Measurements from ENCODE around the gene AGAP3. TPM values are rescaled to one million over a fixed set of nuclear protein-coding genes. Genes with fewer than 3 reads are reported as not detected.

AGAP3 gene
- total and polyA plus RNA-seq, 2 donors (not counting 1 experiment from before 2014, with no cell fraction given): 32.9 to 34.2 TPM

DNA sequence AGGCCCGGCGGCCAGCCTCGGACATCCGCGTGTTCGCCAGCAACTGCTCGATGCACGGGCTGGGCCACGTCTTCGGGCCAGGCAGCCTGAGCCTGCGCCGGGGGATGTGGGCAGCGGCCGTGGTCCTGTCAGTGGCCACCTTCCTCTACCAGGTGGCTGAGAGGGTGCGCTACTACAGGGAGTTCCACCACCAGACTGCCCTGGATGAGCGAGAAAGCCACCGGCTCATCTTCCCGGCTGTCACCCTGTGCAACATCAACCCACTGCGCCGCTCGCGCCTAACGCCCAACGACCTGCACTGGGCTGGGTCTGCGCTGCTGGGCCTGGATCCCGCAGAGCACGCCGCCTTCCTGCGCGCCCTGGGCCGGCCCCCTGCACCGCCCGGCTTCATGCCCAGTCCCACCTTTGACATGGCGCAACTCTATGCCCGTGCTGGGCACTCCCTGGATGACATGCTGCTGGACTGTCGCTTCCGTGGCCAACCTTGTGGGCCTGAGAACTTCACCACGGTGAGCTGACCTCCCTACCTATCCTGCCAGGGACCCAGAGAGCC lies 37.3 kb upstream of the AGAP3 start:
- no peak overlapping the region for H3K9ac ChIP-seq (ENCODE audit: insufficient read depth, low read length)
- peaks cover 2% of the 10 kb centered on the region for H3K36me3 ChIP-seq (ENCODE audit: control insufficient read depth, insufficient read depth, low read length)
- H3K79me2 ChIP-seq (ENCODE audit: control insufficient read depth, insufficient read depth, low read length): no peaks in the 10 kb centered on the region
- H3K4me3 ChIP-seq (replicated peaks in 1 of 4; ENCODE audit: control extremely low read depth in 1 of 4, insufficient read depth in 1 of 4, low read depth in 3 of 4, low read length in 4 of 4): no peak overlapping the region
- no peaks in the 10 kb centered on the region for H3K9me3 ChIP-seq (ENCODE audit: control insufficient read depth, insufficient read depth, low read depth, low read length)
- H3K4me1 ChIP-seq (ENCODE audit: control insufficient read depth, extremely low read depth, insufficient read depth, low read length): peaks cover 8% of the 10 kb centered on the region
- no peak overlapping the region for H3K4me2 ChIP-seq (ENCODE audit: extremely low read depth, insufficient read depth, low read length)
- no peak for DNase-seq (ENCODE audit: low read depth in 2 of 2)
- TF ChIP-seq EZH2 (IDR thresholded peaks at IDR 0.05; ENCODE audit: low read length, missing control alignments): no peak
- TF ChIP-seq, protein P1, sequence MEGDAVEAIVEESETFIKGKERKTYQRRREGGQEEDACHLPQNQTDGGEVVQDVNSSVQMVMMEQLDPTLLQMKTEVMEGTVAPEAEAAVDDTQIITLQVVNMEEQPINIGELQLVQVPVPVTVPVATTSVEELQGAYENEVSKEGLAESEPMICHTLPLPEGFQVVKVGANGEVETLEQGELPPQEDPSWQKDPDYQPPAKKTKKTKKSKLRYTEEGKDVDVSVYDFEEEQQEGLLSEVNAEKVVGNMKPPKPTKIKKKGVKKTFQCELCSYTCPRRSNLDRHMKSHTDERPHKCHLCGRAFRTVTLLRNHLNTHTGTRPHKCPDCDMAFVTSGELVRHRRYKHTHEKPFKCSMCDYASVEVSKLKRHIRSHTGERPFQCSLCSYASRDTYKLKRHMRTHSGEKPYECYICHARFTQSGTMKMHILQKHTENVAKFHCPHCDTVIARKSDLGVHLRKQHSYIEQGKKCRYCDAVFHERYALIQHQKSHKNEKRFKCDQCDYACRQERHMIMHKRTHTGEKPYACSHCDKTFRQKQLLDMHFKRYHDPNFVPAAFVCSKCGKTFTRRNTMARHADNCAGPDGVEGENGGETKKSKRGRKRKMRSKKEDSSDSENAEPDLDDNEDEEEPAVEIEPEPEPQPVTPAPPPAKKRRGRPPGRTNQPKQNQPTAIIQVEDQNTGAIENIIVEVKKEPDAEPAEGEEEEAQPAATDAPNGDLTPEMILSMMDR (conservative IDR thresholded peaks at IDR 0.05 in 1 of 2, IDR thresholded peaks at IDR 0.05 in 1 of 2; ENCODE audit: low read depth in 1 of 2, low read length in 2 of 2): no peak
- no peak overlapping the region for H3K27ac ChIP-seq (ENCODE audit: insufficient read depth, low read length)
- H3K27me3 ChIP-seq (ENCODE audit: control insufficient read depth, insufficient read depth, low read length): no peaks in the 10 kb centered on the region
- no peaks in the 10 kb centered on the region for H4K20me1 ChIP-seq (ENCODE audit: control insufficient read depth, extremely low read depth, insufficient read depth, low read length)
- no peak overlapping the region for H2AFZ ChIP-seq (ENCODE audit: low read length)

DNA sequence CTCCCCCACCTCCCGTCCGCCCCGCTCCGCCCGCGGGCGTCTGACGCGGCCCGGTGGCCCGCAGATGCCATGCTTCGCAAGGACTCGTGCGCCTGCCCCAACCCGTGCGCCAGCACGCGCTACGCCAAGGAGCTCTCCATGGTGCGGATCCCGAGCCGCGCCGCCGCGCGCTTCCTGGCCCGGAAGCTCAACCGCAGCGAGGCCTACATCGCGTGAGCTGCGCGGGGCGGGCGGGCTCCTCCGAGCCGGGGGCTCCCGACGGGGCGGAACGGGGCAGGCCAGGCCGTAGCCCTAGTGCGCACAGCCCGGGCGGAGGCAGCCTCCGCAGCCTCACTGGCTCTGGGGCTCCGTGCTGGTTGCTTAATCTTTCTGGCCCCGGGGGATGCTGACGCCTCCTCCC lies 35.2 kb upstream of the AGAP3 start:
- H3K36me3 ChIP-seq (ENCODE audit: control insufficient read depth, insufficient read depth, low read length): no peaks in the 10 kb centered on the region
- TF ChIP-seq, protein P1 (conservative IDR thresholded peaks at IDR 0.05 in 1 of 2, IDR thresholded peaks at IDR 0.05 in 1 of 2; ENCODE audit: low read depth in 1 of 2, low read length in 2 of 2): no peak
- no peak for TF ChIP-seq EZH2 (IDR thresholded peaks at IDR 0.05; ENCODE audit: low read length, missing control alignments)
- no peak overlapping the region for H3K9ac ChIP-seq (ENCODE audit: insufficient read depth, low read length)
- H3K79me2 ChIP-seq (ENCODE audit: control insufficient read depth, insufficient read depth, low read length): no peaks in the 10 kb centered on the region
- no peaks in the 10 kb centered on the region for H4K20me1 ChIP-seq (ENCODE audit: control insufficient read depth, extremely low read depth, insufficient read depth, low read length)
- no peak overlapping the region for H2AFZ ChIP-seq (ENCODE audit: low read length)
- peaks cover 8% of the 10 kb centered on the region for H3K4me1 ChIP-seq (ENCODE audit: control insufficient read depth, extremely low read depth, insufficient read depth, low read length)
- no peak overlapping the region for H3K27ac ChIP-seq (ENCODE audit: insufficient read depth, low read length)
- no peak overlapping the region for H3K4me3 ChIP-seq (replicated peaks in 1 of 4; ENCODE audit: control extremely low read depth in 1 of 4, insufficient read depth in 1 of 4, low read depth in 3 of 4, low read length in 4 of 4)
- no peaks in the 10 kb centered on the region for H3K27me3 ChIP-seq (ENCODE audit: control insufficient read depth, insufficient read depth, low read length)
- no peak overlapping the region for H3K4me2 ChIP-seq (ENCODE audit: extremely low read depth, insufficient read depth, low read length)
- peak; percentile 71 to 74 for DNase-seq (ENCODE audit: low read depth in 2 of 2)
- H3K9me3 ChIP-seq (ENCODE audit: control insufficient read depth, insufficient read depth, low read depth, low read length): no peaks in the 10 kb centered on the region

DNA sequence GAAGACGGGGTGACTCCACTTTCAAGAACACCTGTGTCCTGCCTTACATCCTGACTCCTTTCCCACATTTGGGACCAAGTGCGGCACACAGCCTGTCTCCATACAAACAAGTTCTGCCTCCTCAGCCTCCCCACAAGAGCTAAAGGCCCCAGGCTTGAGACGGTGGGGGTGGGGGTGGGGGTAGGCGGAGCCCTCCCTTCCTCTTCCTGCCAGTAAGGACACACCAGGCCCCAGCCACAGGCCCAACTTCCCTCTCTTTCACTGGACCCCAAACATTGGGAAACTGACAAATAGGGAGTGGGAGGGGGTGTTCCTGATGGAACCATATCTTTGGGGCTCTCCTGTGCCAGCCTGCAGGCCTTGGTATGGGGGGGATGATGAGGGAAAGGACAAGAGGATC lies 33.2 kb upstream of the AGAP3 start:
- Histone ChIP-seq H3K9me3 (ENCODE audit: control insufficient read depth, insufficient read depth, low read depth, low read length) (no peaks in the 10 kb centered on the region), H3K4me2 (ENCODE audit: extremely low read depth, insufficient read depth, low read length) (no peak overlapping the region), H3K9ac (ENCODE audit: insufficient read depth, low read length) (no peak overlapping the region), H3K36me3 (ENCODE audit: control insufficient read depth, insufficient read depth, low read length) (no peaks in the 10 kb centered on the region), H3K4me1 (ENCODE audit: control insufficient read depth, extremely low read depth, insufficient read depth, low read length) (peaks cover 3% of the 10 kb centered on the region), H4K20me1 (ENCODE audit: control insufficient read depth, extremely low read depth, insufficient read depth, low read length) (no peaks in the 10 kb centered on the region), H3K4me3 (replicated peaks in 1 of 4; ENCODE audit: control extremely low read depth in 1 of 4, insufficient read depth in 1 of 4, low read depth in 3 of 4, low read length in 4 of 4) (no peak overlapping the region), H2AFZ (ENCODE audit: low read length) (no peak overlapping the region), H3K27ac (ENCODE audit: insufficient read depth, low read length) (no peak overlapping the region), H3K79me2 (ENCODE audit: control insufficient read depth, insufficient read depth, low read length) (no peaks in the 10 kb centered on the region), H3K27me3 (ENCODE audit: control insufficient read depth, insufficient read depth, low read length) (no peaks in the 10 kb centered on the region)
- no peak for TF ChIP-seq EZH2 (IDR thresholded peaks at IDR 0.05; ENCODE audit: low read length, missing control alignments)
- TF ChIP-seq, protein P1 (conservative IDR thresholded peaks at IDR 0.05 in 1 of 2, IDR thresholded peaks at IDR 0.05 in 1 of 2; ENCODE audit: low read depth in 1 of 2, low read length in 2 of 2): no peak
- DNase-seq (ENCODE audit: low read depth in 2 of 2): no peak

All from fibroblast of lung (primary cell).